Prostate gland (tissue), 2 donors: ENCODE measurements around the gene RET. TPM values are rescaled to one million over a fixed set of nuclear protein-coding genes. Genes with fewer than 3 reads are reported as not detected.

Source experiments
- DNase-seq: peaks from one replicate; pipeline ENCODE4 v3.0.0-alpha.2; 2019; ENCODE audit warnings: low spot score
- H3K27ac ChIP-seq, 2 donors: fragments of 200-600 bp; sonication (generic); 2 replicates each; pipeline ENCODE4 v1.5.1; 2017 to 2019
- H3K27me3 ChIP-seq: fragments of 200-600 bp; sonication (generic); replicated peaks from 2 replicates; pipeline ENCODE4 v1.5.1; 2019; ENCODE audit not compliant: insufficient read depth
- H3K36me3 ChIP-seq, 2 donors: fragments of 200-600 bp; sonication (generic); 1 replicate in 1 of 2; 2 replicates in 1 of 2; pipeline versions ENCODE4 v1.5.1 to v1.8.1; 2017 to 2019
- H3K4me1 ChIP-seq: fragments of 200-600 bp; sonication (generic); replicated peaks from 2 replicates; pipeline ENCODE4 v1.5.1; 2019
- H3K4me3 ChIP-seq, 2 donors: fragments of 200-600 bp; sonication (generic); 2 replicates each; pipeline ENCODE4 v1.5.1; 2017 to 2019
- H3K9me3 ChIP-seq: fragments of 200-600 bp; sonication (generic); 2 replicates; pipeline ENCODE4 v1.5.1; 2017
- CTCF ChIP-seq, 4 experiments: fragments of 200-600 bp in 2 of 4; fragments of 450-650 bp in 2 of 4; sonication (generic) in 2 of 4; IDR thresholded peaks; 1 replicate in 3 of 4; 2 replicates in 1 of 4; pipeline ENCODE4 v1.5.1; 2016 to 2019; ENCODE audit warnings: antibody characterized with exemption in 4 of 4, mild to moderate bottlenecking in 2 of 4, moderate library complexity in 2 of 4
- POLR2A ChIP-seq: fragments of 450-650 bp; IDR thresholded peaks from one replicate; pipeline ENCODE4 v1.6.1; 2016; ENCODE audit warnings: antibody characterized with exemption, mild to moderate bottlenecking
- POLR2AphosphoS5 ChIP-seq: sonication (generic); formaldehyde crosslinking; IDR thresholded peaks from one replicate; pipeline ENCODE4 v1.6.1; 2017; ENCODE audit warnings: antibody characterized with exemption
- WGBS: methylation state at CpG from one replicate; pipeline ENCODE4 v1.1.5; 2018; 5-methylcytosine and 5-hydroxymethylcytosine counted together
- intact Hi-C: fragments of 100-400 bp; cut with DNase I; formaldehyde crosslinking; loops from one replicate; pipeline ENCODE4 v1.14.2; 2022
- total RNA-seq, 2 donors: library from RNA; depleted of rRNA; stranded (reverse); fragments of >200 nt; gene quantifications; one replicate each; pipeline ENCODE4 v1.1.0, GENCODE V29; 2016

RET gene
- total RNA-seq, 2 donors from 2014 or later, result 3.6 to 8.7 TPM

DNA sequence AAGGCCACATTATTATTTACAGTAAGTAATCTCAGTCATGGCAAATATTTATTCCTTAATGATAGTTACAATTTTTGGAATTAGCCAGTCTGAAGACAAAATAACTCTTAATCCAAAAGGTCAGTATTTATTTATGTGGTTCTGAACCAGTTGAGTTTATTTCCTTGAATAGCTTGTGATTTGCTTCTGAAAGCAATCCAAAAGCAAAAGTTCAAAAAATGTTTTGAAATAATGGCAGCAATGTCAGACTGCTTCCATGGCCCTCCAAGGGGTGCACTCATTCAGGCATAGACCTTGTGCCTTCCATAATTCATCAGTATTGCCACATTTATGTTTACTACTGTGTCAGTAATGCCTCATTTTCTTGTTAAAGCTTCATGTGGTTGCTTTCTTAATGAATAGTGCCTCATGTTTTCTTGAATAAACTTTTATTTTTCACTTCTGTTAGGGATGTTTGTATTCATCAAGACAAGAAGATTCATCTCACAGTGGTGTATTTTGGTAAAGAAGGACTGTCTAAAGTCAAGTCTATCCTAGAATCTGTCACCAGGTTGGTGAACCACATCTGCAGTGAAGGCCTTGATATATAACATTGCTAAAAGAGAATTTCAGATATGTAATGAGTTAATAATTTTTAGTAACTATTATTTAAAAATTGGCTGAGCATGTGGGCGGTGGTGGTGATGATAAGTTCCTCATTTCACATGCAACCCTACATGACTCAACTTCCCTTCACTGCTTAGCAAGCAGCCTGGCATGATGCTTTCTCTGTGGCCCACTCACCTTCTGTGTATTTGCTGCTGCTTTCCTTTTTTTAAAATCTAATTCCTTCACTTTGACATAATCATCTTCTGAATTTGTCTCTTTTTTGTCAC is 83.4 kb downstream of the RET start:
- DNase-seq, result no peak
- Histone ChIP-seq H3K4me3 (no peak overlapping the region), H3K9me3 (no peaks in the 10 kb centered on the region), H3K27ac (no peak overlapping the region), H3K36me3 (no peaks in the 10 kb centered on the region), H3K4me1 (no peaks in the 10 kb centered on the region), H3K27me3 (no peaks in the 10 kb centered on the region)
- intact Hi-C loops, result no loop called here
- no peak for TF ChIP-seq POLR2AphosphoS5
- no peak for TF ChIP-seq CTCF (IDR thresholded peaks at IDR 0.05)
- no peak for TF ChIP-seq POLR2A
- 83% methylated on average over 1 of the region's 1 CpG for WGBS

DNA sequence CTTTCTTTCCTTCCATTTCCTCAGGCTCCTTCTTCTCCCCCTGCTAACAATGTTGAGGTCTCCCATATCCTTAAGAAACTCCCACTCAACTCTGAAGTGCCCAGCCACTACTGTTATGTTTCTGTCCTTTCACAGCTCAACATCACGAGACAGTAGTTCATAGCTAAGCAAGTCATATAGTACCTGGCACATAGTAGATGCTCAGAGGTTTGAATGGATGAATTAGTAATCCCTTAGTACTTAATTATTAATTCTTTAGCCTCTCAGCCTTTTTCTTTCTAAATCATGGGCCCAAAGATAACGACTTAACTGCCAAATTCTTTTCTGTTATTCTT is 84.0 kb downstream of the RET start:
- H3K27me3 ChIP-seq, result no peaks in the 10 kb centered on the region
- WGBS, result 76% methylated on average over 2 of the region's 2 CpGs
- DNase-seq, result no peak
- no peak overlapping the region for H3K27ac ChIP-seq
- no peaks in the 10 kb centered on the region for H3K4me1 ChIP-seq
- no peak overlapping the region for H3K4me3 ChIP-seq
- TF ChIP-seq POLR2A (no peak), CTCF (IDR thresholded peaks at IDR 0.05) (no peak), POLR2AphosphoS5 (no peak)
- no peaks in the 10 kb centered on the region for H3K36me3 ChIP-seq
- intact Hi-C loops, result no loop called here
- H3K9me3 ChIP-seq, result no peaks in the 10 kb centered on the region

DNA sequence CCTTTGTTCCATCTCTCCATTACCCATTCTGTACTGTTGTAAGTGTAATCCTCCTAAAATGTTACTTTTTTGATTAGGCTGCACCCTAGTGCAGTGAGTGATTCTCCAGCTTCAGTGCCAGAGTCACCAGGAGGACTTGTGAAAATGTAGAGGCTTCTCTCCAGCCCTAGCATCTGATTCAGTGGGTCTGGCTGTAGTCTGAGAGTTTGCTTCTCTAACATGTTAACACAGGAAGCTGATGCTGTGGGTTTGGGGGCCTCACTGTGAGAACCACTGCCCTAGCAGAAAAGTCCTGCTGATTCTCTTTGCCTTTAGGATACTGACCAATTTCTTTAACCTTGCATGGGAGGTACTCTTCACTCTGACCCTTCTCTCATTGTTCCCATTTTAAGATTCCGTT is 85.7 kb downstream of the RET start:
- no peak overlapping the region for H3K4me3 ChIP-seq

GRCh38 chr10:43166207-43166879 is 89.5 kb downstream of the RET start:
- H3K9me3 ChIP-seq, result no peaks in the 10 kb centered on the region
- 57% methylated on average over 6 of the region's 6 CpGs for WGBS
- no peak for DNase-seq
- no peak overlapping the region for H3K27ac ChIP-seq
- H3K36me3 ChIP-seq, result no peaks in the 10 kb centered on the region
- H3K4me1 ChIP-seq, result no peaks in the 10 kb centered on the region
- intact Hi-C loops, result no loop called here
- H3K27me3 ChIP-seq, result no peaks in the 10 kb centered on the region
- TF ChIP-seq POLR2AphosphoS5, result no peak
- no peak for TF ChIP-seq POLR2A
- no peak for TF ChIP-seq CTCF (IDR thresholded peaks at IDR 0.05)
- no peak overlapping the region for H3K4me3 ChIP-seq

More for the DNA sequence above, 85.7 kb downstream of the RET start:
- Histone ChIP-seq H3K4me1 (no peaks in the 10 kb centered on the region), H3K27ac (no peak overlapping the region), H3K9me3 (no peaks in the 10 kb centered on the region), H3K36me3 (no peaks in the 10 kb centered on the region), H3K27me3 (no peaks in the 10 kb centered on the region)
- no peak for DNase-seq
- WGBS, result 93% methylated on average over 1 of the region's 1 CpG
- no peak for TF ChIP-seq POLR2AphosphoS5
- TF ChIP-seq POLR2A, result no peak
- no peak for TF ChIP-seq CTCF (IDR thresholded peaks at IDR 0.05)
- intact Hi-C loops, result no loop called here
